H1 (cell line): ENCODE data around the gene TBC1D17. TPM values are rescaled to one million over a fixed set of nuclear protein-coding genes. Genes with fewer than 3 reads are reported as not detected.

ENCODE experiments used
- ASH2L ChIP-seq: fragments of 200-600, 300-600 bp; sonication (generic); IDR thresholded peaks from one replicate; pipeline ENCODE4 v1.7.1; 2017; ENCODE audit warnings: low read length
- CHD2 ChIP-seq: IDR thresholded peaks from 2 replicates; pipeline ENCODE4 v1.6.1; 2012; ENCODE audit warnings: low read length, improper control_type of control experiment
- CREB1 ChIP-seq: IDR thresholded peaks from 2 replicates; pipeline ENCODE4 v1.6.1; 2012; ENCODE audit warnings: inconsistent platforms
- EGR1 ChIP-seq: IDR thresholded peaks from 2 replicates; pipeline ENCODE4 v1.6.1; 2011; ENCODE audit warnings: low read depth, low read length, borderline replicate concordance
- EP300 ChIP-seq, 2 experiments: IDR thresholded peaks; 1 replicate in 1 of 2; 2 replicates in 1 of 2; pipeline ENCODE4 v1.6.1; 2011 to 2012; ENCODE audit warnings: low read depth in 2 of 2, low read length in 2 of 2, mild to moderate bottlenecking in 2 of 2, borderline replicate concordance in 1 of 2, inconsistent platforms in 1 of 2, moderate library complexity in 1 of 2
- FOSL1 ChIP-seq: IDR thresholded peaks from 2 replicates; pipeline ENCODE4 v1.6.1; 2011; ENCODE audit warnings: mild to moderate bottlenecking, low read depth, low read length, moderate library complexity; ENCODE audit not compliant: insufficient read depth
- GABPA ChIP-seq: IDR thresholded peaks from 2 replicates; pipeline ENCODE4 v1.6.1; 2011; ENCODE audit warnings: mild to moderate bottlenecking, low read length, moderate library complexity, borderline replicate concordance; ENCODE audit not compliant: insufficient read depth
- NRF1 ChIP-seq: IDR thresholded peaks from 2 replicates; pipeline ENCODE4 v1.6.1; 2011; ENCODE audit warnings: mild to moderate bottlenecking, low read depth, low read length, improper control_type of control experiment
- POLR2A ChIP-seq, 2 experiments: IDR thresholded peaks; 1 replicate in 1 of 2; 2 replicates in 1 of 2; pipeline ENCODE4 v1.6.1; 2011; ENCODE audit warnings: low read depth in 2 of 2, low read length in 2 of 2, mild to moderate bottlenecking in 2 of 2; ENCODE audit errors: control extremely low read depth in 1 of 2
- POLR2AphosphoS5 ChIP-seq: IDR thresholded peaks from 2 replicates; pipeline ENCODE4 v1.6.1; 2011; ENCODE audit warnings: low read depth, low read length
- RBBP5 ChIP-seq: IDR thresholded peaks from 2 replicates; pipeline ENCODE4 v1.7.1; 2012; ENCODE audit warnings: low read depth, mild to moderate bottlenecking, inconsistent platforms, low read length, moderate library complexity, borderline replicate concordance
- SIN3A ChIP-seq, 2 experiments: IDR thresholded peaks in 1 of 2; conservative IDR thresholded peaks in 1 of 2; 2 replicates each; pipeline ENCODE4 v1.6.1; 2011 to 2012; ENCODE audit warnings: low read length in 2 of 2, improper control_type of control experiment in 1 of 2, low read depth in 1 of 2, mild to moderate bottlenecking in 1 of 2
- SP1 ChIP-seq: IDR thresholded peaks from 2 replicates; pipeline ENCODE4 v1.6.1; 2011; ENCODE audit warnings: low read depth, low read length
- SP2 ChIP-seq: IDR thresholded peaks from 2 replicates; pipeline ENCODE4 v1.6.1; 2012; ENCODE audit warnings: mild to moderate bottlenecking, low read length, inconsistent platforms
- SP4 ChIP-seq: IDR thresholded peaks from 2 replicates; pipeline ENCODE4 v1.6.1; 2012; ENCODE audit warnings: low read length, inconsistent platforms
- SUZ12 ChIP-seq: fragments of 200-600 bp; sonication (generic); IDR thresholded peaks from 2 replicates; pipeline ENCODE4 v1.6.1; 2012; ENCODE audit warnings: mild to moderate bottlenecking, inconsistent platforms, low read length, moderate library complexity, mixed read lengths
- TAF1 ChIP-seq: IDR thresholded peaks from 2 replicates; pipeline ENCODE4 v1.6.1; 2011; ENCODE audit warnings: mild to moderate bottlenecking, low read depth, low read length
- TAF7 ChIP-seq: optimal IDR thresholded peaks from 2 replicates; pipeline ENCODE3; 2011; ENCODE audit warnings: low read depth, mild to moderate bottlenecking, inconsistent platforms, low read length, moderate library complexity, borderline replicate concordance
- TBP ChIP-seq: IDR thresholded peaks from 2 replicates; pipeline ENCODE4 v1.6.1; 2011; ENCODE audit warnings: low read depth, low read length, improper control_type of control experiment
- ZNF274 ChIP-seq: IDR thresholded peaks from 2 replicates; pipeline ENCODE4 v1.7.0; 2012; ENCODE audit warnings: low read length, borderline replicate concordance; ENCODE audit errors: extremely low read depth
- polyA plus RNA-seq, 7 experiments: library from polyadenylated mRNA; depleted of rRNA in 3 of 7; stranded (reverse) in 5 of 7; unstranded in 2 of 7; fragments of >200 nt in 5 of 7; fragments of 200-250 nt in 2 of 7; gene quantifications; 1 replicate in 5 of 7; 2 replicates in 1 of 7; 4 replicates in 1 of 7; pipeline versions ENCODE4 v1.2.1 to v1.2.3, GENCODE V29; 2011 to 2013; ENCODE audit warnings: missing spikeins in 2 of 7, mixed read lengths in 2 of 7
- total RNA-seq: library from RNA; stranded (reverse); fragmentation: NEBNext Ultra II Directional; extraction: Animal tissue kit (Norgen Biotek cat#: 25700); gene quantifications from 2 replicates; pipeline ENCODE4 v1.2.1, GENCODE V29; 2021
- TF ChIP-seq, protein P1 (sequence below): IDR thresholded peaks from 2 replicates; pipeline ENCODE4 v1.6.1; 2012; ENCODE audit warnings: inconsistent platforms
- TF ChIP-seq, protein P2 (sequence below): IDR thresholded peaks from 2 replicates; pipeline ENCODE4 v1.6.1; 2011; ENCODE audit warnings: low read depth, mild to moderate bottlenecking, low read length; ENCODE audit not compliant: insufficient read depth

TBC1D17 gene
- total and polyA plus RNA-seq, 2 of the 8 experiments (the other 6 are each of a cell fraction or from before 2014, with no cell fraction given), result 30.3 to 44.9 TPM

DNA sequence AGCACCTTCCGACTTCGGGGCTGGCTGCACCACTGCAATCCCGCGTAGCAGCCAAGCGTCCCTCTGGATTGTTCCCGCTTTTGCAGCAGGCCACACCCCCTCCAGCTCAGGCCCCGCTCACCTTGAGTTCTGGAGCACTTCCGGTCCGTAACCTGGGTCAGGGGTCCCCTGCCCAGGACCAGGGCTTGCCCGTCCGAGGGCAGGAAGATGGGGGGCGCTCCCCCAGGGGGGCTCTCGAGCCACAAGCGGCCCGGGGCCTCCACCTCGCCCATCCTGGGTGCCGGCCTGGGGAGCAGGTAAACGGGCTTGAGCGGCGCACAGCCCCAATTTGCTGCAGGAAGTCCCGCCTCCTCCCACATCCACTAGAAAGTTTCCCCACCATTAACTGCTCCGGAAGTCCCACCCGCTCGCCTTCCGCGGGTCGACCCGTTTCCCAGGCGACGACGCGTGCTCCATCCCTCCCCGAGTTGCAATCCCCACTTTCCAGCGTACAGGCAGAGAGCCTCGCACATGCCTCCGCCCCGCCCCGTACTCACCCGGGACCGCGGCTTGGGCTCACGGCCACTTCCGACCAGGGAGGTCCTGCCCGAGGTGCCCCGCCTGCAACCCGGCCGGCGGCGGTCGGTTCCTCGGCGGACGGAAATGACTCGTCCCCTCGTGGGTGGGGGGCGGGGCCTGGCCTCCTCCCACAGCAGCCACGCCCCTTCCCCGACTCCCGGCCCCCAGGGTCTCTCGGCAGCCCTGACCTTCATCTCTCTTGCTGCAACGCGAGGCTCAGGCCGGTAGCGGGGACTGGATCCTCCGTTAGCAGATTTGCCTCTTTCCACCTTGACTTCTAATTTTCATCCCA lies 10.3 kb upstream of the TBC1D17 start, which contains the start of gene PNKP (continued):
- TF ChIP-seq NRF1, result no peak
- no peak; the same call in none of the 2 replicates for TF ChIP-seq POLR2AphosphoS5
- TF ChIP-seq EP300 (IDR thresholded peaks at IDR 0.05; ENCODE audit: borderline replicate concordance in 1 of 2, low read depth in 2 of 2, low read length in 2 of 2), result no peak
- TF ChIP-seq ASH2L, result peak; percentile 88
- TF ChIP-seq, protein P1, sequence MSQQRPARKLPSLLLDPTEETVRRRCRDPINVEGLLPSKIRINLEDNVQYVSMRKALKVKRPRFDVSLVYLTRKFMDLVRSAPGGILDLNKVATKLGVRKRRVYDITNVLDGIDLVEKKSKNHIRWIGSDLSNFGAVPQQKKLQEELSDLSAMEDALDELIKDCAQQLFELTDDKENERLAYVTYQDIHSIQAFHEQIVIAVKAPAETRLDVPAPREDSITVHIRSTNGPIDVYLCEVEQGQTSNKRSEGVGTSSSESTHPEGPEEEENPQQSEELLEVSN, result peak; percentile 68
- TF ChIP-seq ZNF274, result no peak
- peak; percentile 87 for TF ChIP-seq GABPA
- peak; percentile 33; the same call in 1 of the 2 replicates for TF ChIP-seq SP4
- TF ChIP-seq FOSL1, result no peak
- TF ChIP-seq EGR1, result no peak
- TF ChIP-seq TBP, result peak; percentile 70; the same call in 1 of the 2 replicates
- peak; percentile 23 for TF ChIP-seq TAF7
- peak; percentile 22; the same call in 1 of the 2 replicates for TF ChIP-seq SP2
- TF ChIP-seq RBBP5, result peak; percentile 85
- peak; percentile 75 to 78; a peak in 2 of 4 replicates for TF ChIP-seq SIN3A (conservative IDR thresholded peaks at IDR 0.05 in 1 of 2, IDR thresholded peaks at IDR 0.05 in 1 of 2; ENCODE audit: low read depth in 1 of 2, low read length in 2 of 2)
- TF ChIP-seq, protein P2, sequence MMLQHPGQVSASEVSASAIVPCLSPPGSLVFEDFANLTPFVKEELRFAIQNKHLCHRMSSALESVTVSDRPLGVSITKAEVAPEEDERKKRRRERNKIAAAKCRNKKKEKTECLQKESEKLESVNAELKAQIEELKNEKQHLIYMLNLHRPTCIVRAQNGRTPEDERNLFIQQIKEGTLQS, result no peak
- peak; percentile 45; the same call in 1 of the 2 replicates for TF ChIP-seq CHD2
- TF ChIP-seq SUZ12, result peak; percentile 29; the same call in 1 of the 2 replicates
- peak; percentile 70 for TF ChIP-seq TAF1
- TF ChIP-seq CREB1, result peak; percentile 81
- TF ChIP-seq SP1, result 0 out of 2 replicates have a peak, but pooled peaks have one; percentile 26
- TF ChIP-seq POLR2A (IDR thresholded peaks at IDR 0.05; ENCODE audit: control extremely low read depth in 1 of 2, low read depth in 2 of 2, low read length in 2 of 2), result peak; percentile 7 to 84
